HEK293 (cell line): Measurements from ENCODE around the gene NIPBL.

Source experiments
- CTCF ChIA-PET: fragments of 350-600 bp; formaldehyde crosslinking; extraction: SDS; loops from one replicate; lab custom pipeline; 2021; ENCODE audit warnings: antibody characterized with exemption; lab: Yijun Ruan, JAX
- POLR2A ChIA-PET: fragments of 300-600 bp; formaldehyde crosslinking; extraction: SDS; loops from one replicate; lab custom pipeline; 2020; ENCODE audit warnings: antibody characterized with exemption, inconsistent platforms; lab: Yijun Ruan, JAX
- H3K27ac ChIP-seq: fragments of 200-500 bp; sonication (Bioruptor generic); 2 replicates; pipeline ENCODE4 v1.5.1; 2014; ENCODE audit warnings: low read depth, low read length, control low read depth, inconsistent platforms; ENCODE audit errors: extremely low read depth
- H3K36me3 ChIP-seq, 2 experiments: fragments of 200-500 bp in 1 of 2; sonication (Bioruptor generic) in 1 of 2; 1 replicate in 1 of 2; 2 replicates in 1 of 2; pipeline ENCODE4 v1.5.1; 2014 to 2017; ENCODE audit warnings: inconsistent platforms in 2 of 2, low read length in 2 of 2; ENCODE audit not compliant: control insufficient read depth in 2 of 2, insufficient read depth in 1 of 2
- H3K4me1 ChIP-seq: fragments of 200-500 bp; sonication (Bioruptor generic); 2 replicates; pipeline ENCODE4 v1.5.1; 2014; ENCODE audit warnings: mild to moderate bottlenecking, low read length, inconsistent platforms; ENCODE audit not compliant: control insufficient read depth, insufficient read depth
- H3K4me3 ChIP-seq: 2 replicates; pipeline ENCODE4 v1.5.1; 2011; ENCODE audit warnings: low read depth, mild to moderate bottlenecking, control low read depth, low read length, moderate library complexity
- H3K9me3 ChIP-seq: fragments of 200-500 bp; sonication (Bioruptor generic); 2 replicates; pipeline ENCODE4 v1.5.1; 2014; ENCODE audit warnings: low read depth, low read length, inconsistent platforms; ENCODE audit not compliant: control insufficient read depth, insufficient read depth
- BCL11B ChIP-seq: fragments of 450-650 bp; formaldehyde crosslinking; IDR thresholded peaks from 2 replicates; pipeline ENCODE4 v1.5.1; 2016; ENCODE audit warnings: low read depth, missing biosample characterization, missing genetic modification characterization
- EGR2 ChIP-seq: fragments of 450-650 bp; formaldehyde crosslinking; IDR thresholded peaks from 2 replicates; pipeline ENCODE4 v1.5.1; 2016; ENCODE audit warnings: low read depth, missing biosample characterization, missing genetic modification characterization
- KLF1 ChIP-seq: fragments of 450-650 bp; formaldehyde crosslinking; IDR thresholded peaks from 2 replicates; pipeline ENCODE4 v1.5.1; 2016; ENCODE audit warnings: missing biosample characterization, missing genetic modification characterization
- MYNN ChIP-seq: fragments of 450-650 bp; formaldehyde crosslinking; IDR thresholded peaks from 2 replicates; pipeline ENCODE4 v1.5.1; 2016; ENCODE audit warnings: missing biosample characterization, missing genetic modification characterization, borderline replicate concordance
- REPIN1 ChIP-seq: fragments of 450-650 bp; formaldehyde crosslinking; IDR thresholded peaks from 2 replicates; pipeline ENCODE4 v1.5.1; 2017; ENCODE audit warnings: missing biosample characterization, missing genetic modification characterization, low read depth
- SETDB1 ChIP-seq: IDR thresholded peaks from one replicate; pipeline ENCODE4 v1.6.1; 2017; ENCODE audit warnings: mild to moderate bottlenecking, low read length, moderate library complexity, mixed read lengths; ENCODE audit not compliant: insufficient read length
- ZNF324 ChIP-seq: fragments of 450-650 bp; formaldehyde crosslinking; IDR thresholded peaks from 2 replicates; pipeline ENCODE4 v1.5.1; 2016; ENCODE audit warnings: missing biosample characterization, missing genetic modification characterization
- ZNF37A ChIP-seq: fragments of 450-650 bp; IDR thresholded peaks from 2 replicates; pipeline ENCODE4 v1.5.1; 2018; ENCODE audit warnings: missing biosample characterization, missing genetic modification characterization
- ZNF521 ChIP-seq: fragments of 450-650 bp; formaldehyde crosslinking; IDR thresholded peaks from 2 replicates; pipeline ENCODE4 v1.5.1; 2017; ENCODE audit warnings: missing biosample characterization, mild to moderate bottlenecking, missing genetic modification characterization
- ZNF560 ChIP-seq: fragments of 450-650 bp; formaldehyde crosslinking; IDR thresholded peaks from 2 replicates; pipeline ENCODE4 v1.5.1; 2017; ENCODE audit warnings: missing biosample characterization, missing genetic modification characterization, borderline replicate concordance
- ZNF585B ChIP-seq: fragments of 450-650 bp; formaldehyde crosslinking; IDR thresholded peaks from 2 replicates; pipeline ENCODE4 v1.5.1; 2016; ENCODE audit warnings: missing biosample characterization, missing genetic modification characterization
- ZNF629 ChIP-seq: fragments of 450-650 bp; formaldehyde crosslinking; IDR thresholded peaks from 2 replicates; pipeline ENCODE4 v1.5.1; 2017; ENCODE audit warnings: missing biosample characterization, missing genetic modification characterization
- ZNF654 ChIP-seq: fragments of 450-650 bp; formaldehyde crosslinking; IDR thresholded peaks from 2 replicates; pipeline ENCODE4 v1.5.1; 2016; ENCODE audit warnings: low read depth, missing biosample characterization, missing genetic modification characterization
- ZNF670 ChIP-seq: fragments of 450-650 bp; formaldehyde crosslinking; IDR thresholded peaks from 2 replicates; pipeline ENCODE4 v1.5.1; 2016; ENCODE audit warnings: missing biosample characterization, missing genetic modification characterization, low read depth
- TF ChIP-seq, protein P1 (sequence below): fragments of 450-650 bp; formaldehyde crosslinking; IDR thresholded peaks from 2 replicates; pipeline ENCODE4 v1.5.1; 2017; ENCODE audit warnings: missing biosample characterization, missing genetic modification characterization
- TF ChIP-seq, protein P2 (sequence below): fragments of 450-650 bp; IDR thresholded peaks from 2 replicates; pipeline ENCODE4 v1.5.1; 2018; ENCODE audit warnings: missing biosample characterization, missing genetic modification characterization
- TF ChIP-seq, protein P3 (sequence below): fragments of 450-650 bp; formaldehyde crosslinking; IDR thresholded peaks from 2 replicates; pipeline ENCODE4 v1.5.1; 2016; ENCODE audit warnings: missing biosample characterization, missing genetic modification characterization
- TF ChIP-seq, protein P4 (sequence below): fragments of 450-650 bp; formaldehyde crosslinking; IDR thresholded peaks from 2 replicates; pipeline ENCODE4 v1.5.1; 2016; ENCODE audit warnings: missing biosample characterization, missing genetic modification characterization, borderline replicate concordance
- TF ChIP-seq, protein P5 (sequence below): fragments of 450-650 bp; formaldehyde crosslinking; IDR thresholded peaks from 2 replicates; pipeline ENCODE4 v1.5.1; 2016; ENCODE audit warnings: missing biosample characterization, missing genetic modification characterization

Gene NIPBL

DNA sequence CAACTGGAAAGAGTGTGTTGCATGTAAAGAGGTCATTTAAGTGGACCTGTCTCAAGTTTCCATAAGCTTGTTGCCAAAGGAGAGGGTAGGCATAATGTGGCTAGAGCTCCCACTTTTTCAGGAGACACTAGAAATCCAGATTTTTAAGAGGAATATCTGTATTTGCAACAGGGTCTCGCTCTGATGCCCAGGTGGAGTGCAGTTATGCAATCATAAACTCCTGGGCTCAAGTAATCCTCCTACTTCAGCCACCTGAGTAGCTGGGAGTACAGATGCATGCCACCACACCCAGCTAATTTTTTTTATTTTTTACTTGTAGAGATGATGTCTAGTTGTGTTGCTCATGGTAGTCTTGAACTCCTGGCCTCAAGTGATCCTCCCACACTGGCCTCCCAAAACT, 183.5 kb downstream of the NIPBL start (continued):
- TF ChIP-seq, protein P1, sequence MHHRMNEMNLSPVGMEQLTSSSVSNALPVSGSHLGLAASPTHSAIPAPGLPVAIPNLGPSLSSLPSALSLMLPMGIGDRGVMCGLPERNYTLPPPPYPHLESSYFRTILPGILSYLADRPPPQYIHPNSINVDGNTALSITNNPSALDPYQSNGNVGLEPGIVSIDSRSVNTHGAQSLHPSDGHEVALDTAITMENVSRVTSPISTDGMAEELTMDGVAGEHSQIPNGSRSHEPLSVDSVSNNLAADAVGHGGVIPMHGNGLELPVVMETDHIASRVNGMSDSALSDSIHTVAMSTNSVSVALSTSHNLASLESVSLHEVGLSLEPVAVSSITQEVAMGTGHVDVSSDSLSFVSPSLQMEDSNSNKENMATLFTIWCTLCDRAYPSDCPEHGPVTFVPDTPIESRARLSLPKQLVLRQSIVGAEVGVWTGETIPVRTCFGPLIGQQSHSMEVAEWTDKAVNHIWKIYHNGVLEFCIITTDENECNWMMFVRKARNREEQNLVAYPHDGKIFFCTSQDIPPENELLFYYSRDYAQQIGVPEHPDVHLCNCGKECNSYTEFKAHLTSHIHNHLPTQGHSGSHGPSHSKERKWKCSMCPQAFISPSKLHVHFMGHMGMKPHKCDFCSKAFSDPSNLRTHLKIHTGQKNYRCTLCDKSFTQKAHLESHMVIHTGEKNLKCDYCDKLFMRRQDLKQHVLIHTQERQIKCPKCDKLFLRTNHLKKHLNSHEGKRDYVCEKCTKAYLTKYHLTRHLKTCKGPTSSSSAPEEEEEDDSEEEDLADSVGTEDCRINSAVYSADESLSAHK (tag by site-specific recombination): no peak

DNA sequence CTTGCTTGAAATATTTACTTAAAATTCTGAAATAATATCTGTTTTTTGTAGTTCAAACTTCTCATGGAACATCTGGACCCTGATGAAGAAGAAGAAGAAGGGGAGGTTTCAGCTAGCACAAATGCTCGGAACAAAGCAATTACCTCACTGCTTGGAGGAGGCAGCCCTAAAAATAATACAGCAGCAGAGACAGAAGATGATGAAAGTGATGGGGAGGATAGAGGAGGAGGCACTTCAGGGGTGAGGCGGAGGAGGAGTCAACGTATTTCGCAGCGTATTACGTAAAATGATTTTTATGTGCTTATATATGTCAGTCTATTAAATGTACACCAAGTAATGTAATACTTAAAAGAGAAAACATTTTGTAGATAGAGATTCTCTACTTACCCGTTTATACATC, 187.2 kb downstream of the NIPBL start:
- Histone ChIP-seq H3K36me3 (peaks cover 49 to 52% of the 10 kb centered on the region in 2 experiments), H3K27ac (no peak overlapping the region), H3K4me1 (no peaks in the 10 kb centered on the region), H3K9me3 (no peaks in the 10 kb centered on the region), H3K4me3 (no peak overlapping the region)
- ChIA-PET POLR2A (no interaction called here), CTCF (no interaction called here)
- TF ChIP-seq, protein P2, sequence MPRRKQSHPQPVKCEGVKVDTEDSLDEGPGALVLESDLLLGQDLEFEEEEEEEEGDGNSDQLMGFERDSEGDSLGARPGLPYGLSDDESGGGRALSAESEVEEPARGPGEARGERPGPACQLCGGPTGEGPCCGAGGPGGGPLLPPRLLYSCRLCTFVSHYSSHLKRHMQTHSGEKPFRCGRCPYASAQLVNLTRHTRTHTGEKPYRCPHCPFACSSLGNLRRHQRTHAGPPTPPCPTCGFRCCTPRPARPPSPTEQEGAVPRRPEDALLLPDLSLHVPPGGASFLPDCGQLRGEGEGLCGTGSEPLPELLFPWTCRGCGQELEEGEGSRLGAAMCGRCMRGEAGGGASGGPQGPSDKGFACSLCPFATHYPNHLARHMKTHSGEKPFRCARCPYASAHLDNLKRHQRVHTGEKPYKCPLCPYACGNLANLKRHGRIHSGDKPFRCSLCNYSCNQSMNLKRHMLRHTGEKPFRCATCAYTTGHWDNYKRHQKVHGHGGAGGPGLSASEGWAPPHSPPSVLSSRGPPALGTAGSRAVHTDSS (tag by site-specific recombination): peak; percentile 31; the same call in 1 of the 2 replicates
- TF ChIP-seq ZNF560: no peak

DNA sequence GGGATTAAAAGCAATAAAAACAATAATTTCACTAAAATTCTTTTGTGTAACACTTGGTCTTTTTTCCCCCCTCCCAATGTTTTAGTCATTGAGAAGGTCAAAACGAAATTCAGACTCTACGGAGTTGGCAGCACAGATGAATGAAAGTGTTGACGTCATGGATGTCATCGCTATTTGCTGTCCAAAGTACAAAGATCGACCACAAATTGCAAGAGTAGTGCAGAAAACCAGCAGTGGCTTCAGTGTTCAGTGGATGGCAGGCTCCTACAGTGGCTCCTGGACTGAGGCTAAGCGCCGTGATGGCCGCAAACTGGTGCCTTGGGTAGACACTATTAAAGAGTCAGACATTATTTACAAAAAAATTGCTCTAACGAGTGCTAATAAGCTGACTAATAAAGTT, 187.9 kb downstream of the NIPBL start:
- peaks cover 42 to 47% of the 10 kb centered on the region in 2 experiments for H3K36me3 ChIP-seq
- no peaks in the 10 kb centered on the region for H3K9me3 ChIP-seq
- TF ChIP-seq, protein P3, sequence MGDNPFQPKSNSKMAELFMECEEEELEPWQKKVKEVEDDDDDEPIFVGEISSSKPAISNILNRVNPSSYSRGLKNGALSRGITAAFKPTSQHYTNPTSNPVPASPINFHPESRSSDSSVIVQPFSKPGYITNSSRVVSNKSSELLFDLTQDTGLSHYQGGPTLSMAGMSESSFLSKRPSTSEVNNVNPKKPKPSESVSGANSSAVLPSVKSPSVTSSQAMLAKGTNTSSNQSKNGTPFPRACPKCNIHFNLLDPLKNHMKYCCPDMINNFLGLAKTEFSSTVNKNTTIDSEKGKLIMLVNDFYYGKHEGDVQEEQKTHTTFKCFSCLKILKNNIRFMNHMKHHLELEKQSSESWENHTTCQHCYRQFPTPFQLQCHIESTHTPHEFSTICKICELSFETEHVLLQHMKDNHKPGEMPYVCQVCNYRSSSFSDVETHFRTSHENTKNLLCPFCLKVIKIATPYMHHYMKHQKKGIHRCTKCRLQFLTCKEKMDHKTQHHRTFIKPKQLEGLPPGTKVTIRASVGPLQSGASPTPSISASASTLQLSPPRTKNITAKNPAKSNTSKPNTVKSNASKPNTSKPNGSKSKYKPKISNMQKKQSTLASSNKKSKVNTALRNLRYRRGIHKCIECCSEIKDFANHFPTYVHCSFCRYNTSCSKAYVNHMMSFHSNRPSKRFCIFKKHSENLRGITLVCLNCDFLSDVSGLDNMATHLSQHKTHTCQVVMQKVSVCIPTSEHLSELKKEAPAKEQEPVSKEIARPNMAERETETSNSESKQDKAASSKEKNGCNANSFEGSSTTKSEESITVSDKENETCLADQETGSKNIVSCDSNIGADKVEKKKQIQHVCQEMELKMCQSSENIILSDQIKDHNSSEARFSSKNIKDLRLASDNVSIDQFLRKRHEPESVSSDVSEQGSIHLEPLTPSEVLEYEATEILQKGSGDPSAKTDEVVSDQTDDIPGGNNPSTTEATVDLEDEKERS: no peak
- no peak for TF ChIP-seq ZNF324 (tag by site-specific recombination)
- TF ChIP-seq ZNF654 (tag by site-specific recombination): no peak
- TF ChIP-seq ZNF670: no peak
- TF ChIP-seq, protein P4, sequence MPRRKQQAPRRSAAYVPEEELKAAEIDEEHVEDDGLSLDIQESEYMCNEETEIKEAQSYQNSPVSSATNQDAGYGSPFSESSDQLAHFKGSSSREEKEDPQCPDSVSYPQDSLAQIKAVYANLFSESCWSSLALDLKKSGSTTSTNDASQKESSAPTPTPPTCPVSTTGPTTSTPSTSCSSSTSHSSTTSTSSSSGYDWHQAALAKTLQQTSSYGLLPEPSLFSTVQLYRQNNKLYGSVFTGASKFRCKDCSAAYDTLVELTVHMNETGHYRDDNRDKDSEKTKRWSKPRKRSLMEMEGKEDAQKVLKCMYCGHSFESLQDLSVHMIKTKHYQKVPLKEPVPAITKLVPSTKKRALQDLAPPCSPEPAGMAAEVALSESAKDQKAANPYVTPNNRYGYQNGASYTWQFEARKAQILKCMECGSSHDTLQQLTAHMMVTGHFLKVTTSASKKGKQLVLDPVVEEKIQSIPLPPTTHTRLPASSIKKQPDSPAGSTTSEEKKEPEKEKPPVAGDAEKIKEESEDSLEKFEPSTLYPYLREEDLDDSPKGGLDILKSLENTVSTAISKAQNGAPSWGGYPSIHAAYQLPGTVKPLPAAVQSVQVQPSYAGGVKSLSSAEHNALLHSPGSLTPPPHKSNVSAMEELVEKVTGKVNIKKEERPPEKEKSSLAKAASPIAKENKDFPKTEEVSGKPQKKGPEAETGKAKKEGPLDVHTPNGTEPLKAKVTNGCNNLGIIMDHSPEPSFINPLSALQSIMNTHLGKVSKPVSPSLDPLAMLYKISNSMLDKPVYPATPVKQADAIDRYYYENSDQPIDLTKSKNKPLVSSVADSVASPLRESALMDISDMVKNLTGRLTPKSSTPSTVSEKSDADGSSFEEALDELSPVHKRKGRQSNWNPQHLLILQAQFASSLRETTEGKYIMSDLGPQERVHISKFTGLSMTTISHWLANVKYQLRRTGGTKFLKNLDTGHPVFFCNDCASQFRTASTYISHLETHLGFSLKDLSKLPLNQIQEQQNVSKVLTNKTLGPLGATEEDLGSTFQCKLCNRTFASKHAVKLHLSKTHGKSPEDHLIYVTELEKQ (tag by site-specific recombination): no peak
- no peak for TF ChIP-seq MYNN (tag by site-specific recombination)
- no peak for TF ChIP-seq ZNF521
- no peak for TF ChIP-seq ZNF629 (tag by site-specific recombination)
- TF ChIP-seq REPIN1 (tag by site-specific recombination): no peak
- no peak for TF ChIP-seq EGR2 (tag by site-specific recombination)
- no peak for TF ChIP-seq BCL11B (tag by site-specific recombination)
- TF ChIP-seq SETDB1: no peak
- TF ChIP-seq, protein P5, sequence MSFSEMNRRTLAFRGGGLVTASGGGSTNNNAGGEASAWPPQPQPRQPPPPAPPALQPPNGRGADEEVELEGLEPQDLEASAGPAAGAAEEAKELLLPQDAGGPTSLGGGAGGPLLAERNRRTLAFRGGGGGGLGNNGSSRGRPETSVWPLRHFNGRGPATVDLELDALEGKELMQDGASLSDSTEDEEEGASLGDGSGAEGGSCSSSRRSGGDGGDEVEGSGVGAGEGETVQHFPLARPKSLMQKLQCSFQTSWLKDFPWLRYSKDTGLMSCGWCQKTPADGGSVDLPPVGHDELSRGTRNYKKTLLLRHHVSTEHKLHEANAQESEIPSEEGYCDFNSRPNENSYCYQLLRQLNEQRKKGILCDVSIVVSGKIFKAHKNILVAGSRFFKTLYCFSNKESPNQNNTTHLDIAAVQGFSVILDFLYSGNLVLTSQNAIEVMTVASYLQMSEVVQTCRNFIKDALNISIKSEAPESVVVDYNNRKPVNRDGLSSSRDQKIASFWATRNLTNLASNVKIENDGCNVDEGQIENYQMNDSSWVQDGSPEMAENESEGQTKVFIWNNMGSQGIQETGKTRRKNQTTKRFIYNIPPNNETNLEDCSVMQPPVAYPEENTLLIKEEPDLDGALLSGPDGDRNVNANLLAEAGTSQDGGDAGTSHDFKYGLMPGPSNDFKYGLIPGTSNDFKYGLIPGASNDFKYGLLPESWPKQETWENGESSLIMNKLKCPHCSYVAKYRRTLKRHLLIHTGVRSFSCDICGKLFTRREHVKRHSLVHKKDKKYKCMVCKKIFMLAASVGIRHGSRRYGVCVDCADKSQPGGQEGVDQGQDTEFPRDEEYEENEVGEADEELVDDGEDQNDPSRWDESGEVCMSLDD (tag by site-specific recombination): no peak
- TF ChIP-seq ZNF585B (tag by site-specific recombination): no peak
- TF ChIP-seq KLF1 (tag by site-specific recombination): no peak
- no peak for TF ChIP-seq ZNF37A
- H3K4me1 ChIP-seq: no peaks in the 10 kb centered on the region
- no peak overlapping the region for H3K4me3 ChIP-seq
- ChIA-PET POLR2A (no interaction called here), CTCF (no interaction called here)
- no peak overlapping the region for H3K27ac ChIP-seq
